NCI-H226 (cell line): Measurements from ENCODE around the gene CACNA2D4.

ENCODE experiments used
- DNase-seq: peaks from one replicate; pipeline ENCODE4 v3.0.0-alpha.2; 2015

The CACNA2D4 gene

GRCh38 chr12:1933342-1934051 is 15.0 kb upstream of the CACNA2D4 start:
- DNase-seq = no peak

GRCh38 chr12:1932264-1932777 is 13.9 kb upstream of the CACNA2D4 start:
- DNase-seq = no peak

GRCh38 chr12:1931642-1932041 is 13.2 kb upstream of the CACNA2D4 start:
- no peak for DNase-seq

- no peak for DNase-seq
These were observed 12.5 kb upstream of the CACNA2D4 start for GRCh38 chr12:1930803-1931597.

GRCh38 chr12:1929985-1930802 is 11.7 kb upstream of the CACNA2D4 start:
- no peak for DNase-seq

GRCh38 chr12:1929241-1929984 is 11.0 kb upstream of the CACNA2D4 start:
- DNase-seq = no peak

- no peak for DNase-seq
These were observed 10.1 kb upstream of the CACNA2D4 start for GRCh38 chr12:1928439-1929121.

- no peak for DNase-seq
These were observed 9.4 kb upstream of the CACNA2D4 start for GRCh38 chr12:1927751-1928351.

GRCh38 chr12:1927051-1927680 is 8.7 kb upstream of the CACNA2D4 start:
- no peak for DNase-seq

- no peak for DNase-seq
These were observed 7.8 kb upstream of the CACNA2D4 start for GRCh38 chr12:1926251-1926657.

GRCh38 chr12:1925684-1926006 is 7.2 kb upstream of the CACNA2D4 start:
- no peak for DNase-seq

- DNase-seq = no peak
These were observed 6.7 kb upstream of the CACNA2D4 start for GRCh38 chr12:1924996-1925683.

- no peak for DNase-seq
These were observed 4.5 kb upstream of the CACNA2D4 start for GRCh38 chr12:1922985-1923384.

- DNase-seq = no peak
These were observed 3.7 kb upstream of the CACNA2D4 start for GRCh38 chr12:1922075-1922709.

- DNase-seq = no peak
These were observed 2.5 kb upstream of the CACNA2D4 start for GRCh38 chr12:1920971-1921370.

- no peak for DNase-seq
These were observed 2.0 kb upstream of the CACNA2D4 start for GRCh38 chr12:1920436-1920835.

GRCh38 chr12:1919763-1920162 is 1.3 kb upstream of the CACNA2D4 start:
- DNase-seq = no peak

- no peak for DNase-seq
These were observed 832 bp upstream of the CACNA2D4 start for GRCh38 chr12:1919284-1919683.

- DNase-seq = no peak
These were observed 408 bp upstream of the CACNA2D4 start for GRCh38 chr12:1918884-1919236.
